ENCODE data around the gene SLC6A13. TPM values are rescaled to one million over a fixed set of nuclear protein-coding genes. Genes with fewer than 3 reads are reported as not detected.

Gene SLC6A13
- polyA plus RNA-seq, result 3.5 and 6.5 TPM in 2 replicates

DNA sequence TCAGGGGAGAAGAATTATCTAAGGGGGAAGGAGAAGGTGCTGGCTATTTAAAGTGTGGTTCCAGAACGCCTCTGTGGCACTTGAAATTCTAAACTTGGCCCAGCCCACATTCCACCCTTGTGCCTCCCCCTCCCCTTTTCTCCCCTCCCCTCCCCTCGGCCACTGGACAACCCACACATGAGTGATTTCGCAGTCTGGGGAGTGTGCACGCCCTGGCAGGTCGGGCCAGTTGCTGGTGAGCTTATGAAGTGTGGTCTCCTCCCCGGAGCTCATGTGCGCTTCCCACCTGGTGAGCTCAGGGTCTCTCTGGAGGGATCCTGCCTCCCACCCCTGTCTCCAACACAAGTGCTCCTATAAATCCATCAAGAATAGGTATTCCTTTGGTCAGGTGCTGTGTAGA is at the start of gene SLC6A13:
Gene SLC6A13, minus strand, starts transcription at position 20 of the 400 bp plus-strand sequence. CDS start 2,784 bp downstream, outside the sequence.

DNA sequence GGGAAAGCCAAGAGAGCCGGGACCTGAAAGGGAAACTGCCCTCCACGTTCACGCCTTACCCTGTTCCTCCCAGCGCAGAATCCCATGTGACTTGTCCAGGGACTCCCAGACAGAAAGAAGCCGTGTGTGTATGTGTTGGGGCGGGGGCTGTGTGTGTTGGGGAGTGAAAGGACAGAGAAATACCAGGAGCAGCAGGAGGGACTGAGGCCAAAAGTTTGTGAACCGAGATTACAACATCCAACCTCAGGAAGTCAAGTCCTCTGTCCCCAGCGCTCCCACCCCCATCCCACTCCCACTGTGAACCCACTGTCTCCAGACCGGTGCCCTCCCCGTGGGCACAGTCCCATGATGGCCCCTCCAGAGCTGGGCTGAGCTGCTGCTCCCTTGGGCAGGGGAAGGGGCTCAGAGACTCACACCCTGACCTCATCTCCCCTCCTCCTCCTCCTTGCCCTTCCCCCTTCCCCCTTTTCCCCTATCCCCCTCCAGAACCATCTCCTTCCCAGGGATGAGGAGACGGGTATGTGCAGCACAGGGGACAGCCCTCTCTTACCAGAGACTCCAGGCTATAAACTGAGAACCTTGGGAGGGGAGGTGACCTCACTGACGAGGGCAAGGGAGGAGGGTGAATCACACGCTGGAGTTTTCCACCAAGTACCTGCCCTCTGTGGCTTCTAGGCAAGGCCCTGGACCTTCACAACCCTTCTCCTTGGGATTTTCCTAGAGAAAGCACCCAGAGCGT is 48.5 kb downstream of the SLC6A13 start, which contains the start of gene SLC6A12:
Gene SLC6A12, minus strand, starts transcription at position 155 of the 739 bp plus-strand sequence. CDS start 4,171 bp downstream, outside the sequence.

Other genes with a start within 250 kb of the SLC6A13 start
- gene IQSEC3, start 196.1 kb downstream of the SLC6A13 start, polyA plus RNA-seq, result 27.4 and 30.1 TPM in 2 replicates
- 0.67 and 2.6 TPM in 2 replicates for gene SLC6A12, start 48.7 kb downstream of the SLC6A13 start, polyA plus RNA-seq
- 7.2 and 8.5 TPM in 2 replicates for gene KDM5A, start 126.5 kb upstream of the SLC6A13 start, polyA plus RNA-seq
- 5.6 and 12.7 TPM in 2 replicates for gene CCDC77, start 138.8 kb upstream of the SLC6A13 start, polyA plus RNA-seq
- gene B4GALNT3, start 197.1 kb upstream of the SLC6A13 start, polyA plus RNA-seq, result 0.74 TPM in 1 of 2 replicates, not detected in the other